K562 (cell line): ENCODE measurements around the gene VGF. TPM values are rescaled to one million over a fixed set of nuclear protein-coding genes. Genes with fewer than 3 reads are reported as not detected.

Source experiments
- ATAC-seq: fragments of 200-7000 bp; cut with Tn5 transposase; 3 replicates; pipeline ENCODE4 v1.9.1; 2020; ENCODE audit warnings: moderate library complexity
- BruUV-seq: library from RNA; stranded (reverse); fragments of 400-500 nt; replicated peaks from 2 replicates; lab custom pipeline; 2021; lab: Mats Ljungman, UMichigan
- CTCF ChIA-PET: fragments of 300-600 bp; formaldehyde crosslinking; extraction: SDS; loops from one replicate; lab custom pipeline; 2021; ENCODE audit warnings: low intra/inter-chr PET ratio; lab: Yijun Ruan, JAX
- POLR2A ChIA-PET: fragments of 300-600, 350-650 bp; sonication (Branson Sonifier 250); formaldehyde crosslinking; extraction: SDS; loops from one replicate; lab custom pipeline; 2021; ENCODE audit warnings: antibody characterized with exemption, inconsistent platforms; lab: Yijun Ruan, JAX
- DNase-seq, 4 experiments: peaks; one replicate each; pipeline versions ENCODE4 v3.0.0 to v3.0.0-alpha.2; 2011 to 2018; ENCODE audit warnings: low spot score in 3 of 4, mixed read lengths in 3 of 4; ENCODE audit errors: extremely low read depth in 1 of 4
- FAIRE-seq: peaks from 2 replicates; lab custom pipeline; 2011; peaks lifted over from hg19 to GRCh38; lab: Jason Lieb, UNC
- H2AFZ ChIP-seq: 2 replicates; pipeline ENCODE4 v1.6.0; 2011; ENCODE audit warnings: low read depth, low read length, control low read depth, inconsistent platforms
- H3K27ac ChIP-seq: fragments of 200-600 bp; 3 replicates; pipeline ENCODE4 v1.8.0; 2011; ENCODE audit warnings: low read depth, mild to moderate bottlenecking, control low read depth, inconsistent platforms, low read length, moderate library complexity, mixed read lengths; ENCODE audit errors: extremely low read depth
- H3K27me3 ChIP-seq, 2 experiments: fragments of 300-600 bp in 1 of 2; 2 replicates in 1 of 2; 3 replicates in 1 of 2; pipeline versions ENCODE4 v1.6.0 to v1.8.0; 2011; ENCODE audit warnings: inconsistent platforms in 2 of 2, low read length in 2 of 2, mild to moderate bottlenecking in 1 of 2, mixed read lengths in 1 of 2, moderate library complexity in 1 of 2; ENCODE audit not compliant: control insufficient read depth in 2 of 2, insufficient read depth in 2 of 2
- H3K36me3 ChIP-seq: fragments of 300-600 bp; 3 replicates; pipeline ENCODE4 v1.8.0; 2011; ENCODE audit warnings: mild to moderate bottlenecking, low read length, inconsistent platforms; ENCODE audit not compliant: control insufficient read depth, insufficient read depth
- H3K4me1 ChIP-seq, 2 experiments: fragments of 200-600 bp in 1 of 2; replicated peaks in 1 of 2; 2 replicates in 1 of 2; 3 replicates in 1 of 2; pipeline versions ENCODE4 v1.5.1 to v1.8.0; 2011; ENCODE audit warnings: inconsistent platforms in 2 of 2, low read length in 2 of 2, mild to moderate bottlenecking in 1 of 2, mixed read lengths in 1 of 2, moderate library complexity in 1 of 2; ENCODE audit not compliant: control insufficient read depth in 2 of 2, insufficient read depth in 2 of 2
- H3K4me2 ChIP-seq: 2 replicates; pipeline ENCODE4 v1.6.1; 2011; ENCODE audit warnings: low read length, control low read depth, inconsistent platforms, mixed read lengths; ENCODE audit not compliant: insufficient read depth
- H3K4me3 ChIP-seq: fragments of 200-600 bp; sonication (generic), shearing (Covaris generic); 2 replicates; pipeline ENCODE4 v1.5.1; 2016; ENCODE audit warnings: control low read depth, inconsistent platforms
- H3K79me2 ChIP-seq: fragments of 200-600 bp; 3 replicates; pipeline ENCODE4 v1.8.0; 2011; ENCODE audit warnings: low read length, inconsistent platforms; ENCODE audit not compliant: control insufficient read depth, insufficient read depth
- H3K9ac ChIP-seq, 2 experiments: 2 replicates each; pipeline versions ENCODE4 v1.6.0 to v1.6.1; 2011; ENCODE audit warnings: low read depth in 2 of 2, low read length in 2 of 2, control low read depth in 1 of 2, inconsistent platforms in 1 of 2, mild to moderate bottlenecking in 1 of 2, mixed read lengths in 1 of 2; ENCODE audit not compliant: insufficient read depth in 1 of 2
- H3K9me1 ChIP-seq: one replicate; pipeline ENCODE4 v1.6.0; 2011; ENCODE audit warnings: inconsistent platforms, mild to moderate bottlenecking, low read length, moderate library complexity; ENCODE audit not compliant: control insufficient read depth, insufficient read depth
- H3K9me3 ChIP-seq: replicated peaks from 2 replicates; pipeline ENCODE4 v1.5.1; 2011; ENCODE audit warnings: low read depth, low read length, inconsistent platforms; ENCODE audit not compliant: control insufficient read depth, insufficient read depth
- H4K20me1 ChIP-seq: replicated peaks from 2 replicates; pipeline ENCODE4 v1.6.1; 2011; ENCODE audit warnings: low read length, inconsistent platforms, mixed read lengths; ENCODE audit not compliant: control insufficient read depth, insufficient read depth
- ETV6 ChIP-seq, 3 experiments: fragments of 150-350 bp in 1 of 3; sonication (generic) in 1 of 3; formaldehyde crosslinking in 1 of 3; IDR thresholded peaks; 2 replicates each; pipeline versions ENCODE4 v1.6.1 to v1.8.0; 2014 to 2022; ENCODE audit warnings: borderline replicate concordance in 2 of 3, low read depth in 2 of 3, antibody characterized with exemption in 1 of 3, low read length in 1 of 3, mild to moderate bottlenecking in 1 of 3, missing genetic modification reagents in 1 of 3
- L3MBTL2 ChIP-seq: fragments of 450-650 bp; IDR thresholded peaks from 2 replicates; pipeline ENCODE4 v1.6.1; 2016; ENCODE audit warnings: mild to moderate bottlenecking, moderate library complexity
- SMAD3 ChIP-seq: fragments of 450-650 bp; formaldehyde crosslinking; conservative IDR thresholded peaks from 2 replicates; pipeline ENCODE4 v1.4.0; 2020; ENCODE audit warnings: mild to moderate bottlenecking
- ZFP36 ChIP-seq: fragments of 150-350 bp; IDR thresholded peaks from 2 replicates; pipeline ENCODE4 v1.6.1; 2018; ENCODE audit warnings: low read length, low read depth; ENCODE audit not compliant: partially characterized antibody
- WGBS: fragments of 100-300 bp; shearing (Covaris generic); methylation state at CpG from one replicate; pipeline ENCODE4 v1.1.6; 2016; ENCODE audit warnings: low coverage, mixed read lengths; ENCODE audit not compliant: insufficient coverage; ENCODE audit errors: missing lambda C conversion rate; 5-methylcytosine and 5-hydroxymethylcytosine counted together
- in situ Hi-C: fragments of 300-500 bp; cut with MboI; formaldehyde crosslinking; loops from 4 replicates; pipeline ENCODE4 v1.15.0; 2018; ENCODE audit warnings: inconsistent platforms, mixed read lengths
- intact Hi-C: fragments of 100-400 bp; cut with micrococcal nuclease; formaldehyde crosslinking; loops from 2 replicates; pipeline ENCODE4 v1.14.2; 2022
- polyA plus RNA-seq, 8 experiments: library from polyadenylated mRNA; depleted of rRNA in 4 of 8; stranded (reverse) in 5 of 8; unstranded in 3 of 8; fragments of >200 nt; fragmentation: Nextera tagmentation in 2 of 8; fragmentation: Illumina TruSeq in 1 of 8; extraction: Ambion mirVana in 2 of 8; extraction: Trizol in 1 of 8; gene quantifications; 2 replicates each; pipeline versions ENCODE4 v1.2.1 to v1.2.3, GENCODE V29; 2011 to 2014; ENCODE audit warnings: inconsistent platforms in 1 of 8, missing spikeins in 1 of 8
- total RNA-seq, 7 experiments: library from RNA; depleted of rRNA in 6 of 7; stranded (reverse); fragments of >200 nt in 6 of 7; fragmentation: Illumina TruSeq in 2 of 7; extraction: Trizol in 2 of 7; gene quantifications; 2 replicates each; pipeline versions ENCODE4 v1.2.1 to v1.2.3, GENCODE V29; 2011 to 2021; ENCODE audit warnings: low replicate concordance in 1 of 7
- TF ChIP-seq, protein P1 (sequence below): fragments of 250-450 bp; sonication (Bioruptor Pico); IDR thresholded peaks from 2 replicates; pipeline ENCODE4 v1.5.0; 2021; ENCODE audit warnings: mild to moderate bottlenecking, borderline replicate concordance
- TF ChIP-seq, protein P2 (sequence below): fragments of 450-650 bp; IDR thresholded peaks from 2 replicates; pipeline ENCODE4 v1.6.1; 2017; ENCODE audit warnings: antibody characterized with exemption, mild to moderate bottlenecking

VGF gene
- total and polyA plus RNA-seq, 9 of the 15 experiments (the other 6 are each of a cell fraction or from before 2014, with no cell fraction given) = 0.03 to 5.7 (median 0.34) TPM

DNA sequence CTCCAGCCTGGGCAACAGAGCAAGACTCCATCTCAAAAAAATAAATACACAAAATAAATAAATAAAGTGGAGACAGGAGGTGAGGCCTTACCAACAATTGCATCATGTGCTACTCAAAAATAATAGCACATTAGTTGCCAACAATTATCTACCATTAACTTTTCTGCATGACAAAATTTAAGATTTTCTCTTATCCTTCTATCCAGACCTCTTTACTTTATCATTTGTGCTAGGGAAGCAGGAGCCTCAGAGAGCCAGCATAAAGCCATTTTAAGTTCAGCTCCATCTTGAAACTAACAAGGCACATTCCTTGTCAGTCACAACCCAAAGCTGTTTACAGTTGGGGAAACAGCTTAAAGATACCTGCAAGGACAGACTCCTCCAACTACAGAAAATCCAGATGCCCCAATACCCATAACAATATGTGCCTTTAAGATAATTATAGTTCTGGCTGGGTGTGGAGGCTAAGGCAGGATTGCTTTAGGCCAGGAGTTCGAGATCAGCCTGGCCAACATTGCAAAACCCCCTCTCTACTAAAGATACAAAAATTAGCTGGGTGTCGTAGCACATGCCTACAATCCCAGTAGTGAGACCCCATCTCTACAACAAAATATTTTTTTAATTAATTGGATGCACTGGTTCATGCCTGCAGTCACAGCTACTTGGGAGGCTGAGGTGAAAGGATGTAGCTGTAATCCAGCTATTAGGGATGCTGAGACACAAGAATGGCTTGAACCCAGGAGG, 13.3 kb downstream of the VGF start (continued):
- TF ChIP-seq, protein P1, sequence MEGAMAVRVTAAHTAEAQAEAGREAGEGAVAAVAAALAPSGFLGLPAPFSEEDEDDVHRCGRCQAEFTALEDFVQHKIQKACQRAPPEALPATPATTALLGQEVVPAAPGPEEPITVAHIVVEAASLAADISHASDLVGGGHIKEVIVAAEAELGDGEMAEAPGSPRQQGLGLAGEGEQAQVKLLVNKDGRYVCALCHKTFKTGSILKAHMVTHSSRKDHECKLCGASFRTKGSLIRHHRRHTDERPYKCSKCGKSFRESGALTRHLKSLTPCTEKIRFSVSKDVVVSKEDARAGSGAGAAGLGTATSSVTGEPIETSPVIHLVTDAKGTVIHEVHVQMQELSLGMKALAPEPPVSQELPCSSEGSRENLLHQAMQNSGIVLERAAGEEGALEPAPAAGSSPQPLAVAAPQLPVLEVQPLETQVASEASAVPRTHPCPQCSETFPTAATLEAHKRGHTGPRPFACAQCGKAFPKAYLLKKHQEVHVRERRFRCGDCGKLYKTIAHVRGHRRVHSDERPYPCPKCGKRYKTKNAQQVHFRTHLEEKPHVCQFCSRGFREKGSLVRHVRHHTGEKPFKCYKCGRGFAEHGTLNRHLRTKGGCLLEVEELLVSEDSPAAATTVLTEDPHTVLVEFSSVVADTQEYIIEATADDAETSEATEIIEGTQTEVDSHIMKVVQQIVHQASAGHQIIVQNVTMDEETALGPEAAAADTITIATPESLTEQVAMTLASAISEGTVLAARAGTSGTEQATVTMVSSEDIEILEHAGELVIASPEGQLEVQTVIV = no peak
- TF ChIP-seq SMAD3 (CRISPR knock-in tag) (peak; percentile 87), ZFP36 (no peak), ETV6 (IDR thresholded peaks at IDR 0.05; ENCODE audit: borderline replicate concordance in 1 of 2, low read depth in 2 of 2, low read length in 1 of 2) (no peak), ETV6 (CRISPR knock-in tag; IDR thresholded peaks at IDR 0.05; ENCODE audit: borderline replicate concordance) (no peak), L3MBTL2 (no peak)

DNA sequence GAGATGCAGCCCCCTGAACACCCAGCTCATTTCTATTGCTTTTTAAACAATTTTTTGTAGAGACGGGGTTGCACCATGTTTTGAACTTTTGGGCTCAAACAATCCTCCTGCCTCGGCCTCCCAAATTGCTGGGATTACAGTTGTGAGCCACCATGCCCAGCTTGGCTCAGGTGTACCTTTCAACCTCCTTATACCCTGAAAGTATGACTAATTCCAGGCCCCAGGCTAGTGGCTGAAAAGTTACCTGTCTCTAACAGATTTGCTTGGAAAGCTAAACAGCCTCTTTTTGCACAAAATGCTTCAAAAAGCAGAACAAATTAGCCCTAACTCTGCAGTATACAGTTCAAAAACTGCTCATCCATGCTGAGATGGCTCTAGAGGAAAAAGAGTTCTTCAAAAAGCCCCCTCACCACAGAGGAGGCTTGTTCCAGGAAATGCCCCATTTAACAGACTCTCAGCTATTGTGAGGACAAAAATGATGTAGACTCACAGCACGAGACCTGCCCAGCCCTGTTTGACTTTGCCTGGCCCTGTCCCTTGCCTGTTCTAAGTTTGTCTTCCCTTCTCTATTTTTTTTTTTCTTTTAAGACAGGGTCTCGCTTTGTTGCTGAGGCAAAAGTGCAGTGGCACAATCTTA, 24.5 kb downstream of the VGF start:
- Histone ChIP-seq H3K36me3 (no peaks in the 10 kb centered on the region), H3K27me3 (peaks cover under 1% of the 10 kb centered on the region in 2 experiments; a peak in 4 of 5 replicates), H3K9me1 (no peaks in the 10 kb centered on the region), H3K27ac (peak overlapping the region; percentile 48; the same call in 1 of the 3 replicates), H3K79me2 (no peaks in the 10 kb centered on the region), H4K20me1 (no peaks in the 10 kb centered on the region), H3K4me3 (no peak overlapping the region), H3K9me3 (no peaks in the 10 kb centered on the region), H3K4me2 (no peak overlapping the region), H3K9ac (no peak overlapping the region), H3K4me1 (peaks cover 14 to 24% of the 10 kb centered on the region in 2 experiments), H2AFZ (peak overlapping the region; percentile 70)
- no TSS peak for BruUV-seq
- in situ Hi-C loops (no loop called here), intact Hi-C loops (no loop called here)
- POLR2A ChIA-PET = interaction anchor here (0.6 to 1.2 kb wide), 4 partner anchors 18 to 138 kb away, joined by 3 to 4 read pairs (median 4); partner anchors contain the start of gene TRIM56
- ATAC-seq (no peak), DNase-seq (no peak), FAIRE-seq (no peak)
- CTCF ChIA-PET = interaction anchor here (0.6 kb wide), 1 partner anchor 150 kb away, joined by 4 read pairs; no protein-coding TSS in a partner anchor
- WGBS = 90% methylated on average over 4 of the region's 4 CpGs
- TF ChIP-seq, protein P2, sequence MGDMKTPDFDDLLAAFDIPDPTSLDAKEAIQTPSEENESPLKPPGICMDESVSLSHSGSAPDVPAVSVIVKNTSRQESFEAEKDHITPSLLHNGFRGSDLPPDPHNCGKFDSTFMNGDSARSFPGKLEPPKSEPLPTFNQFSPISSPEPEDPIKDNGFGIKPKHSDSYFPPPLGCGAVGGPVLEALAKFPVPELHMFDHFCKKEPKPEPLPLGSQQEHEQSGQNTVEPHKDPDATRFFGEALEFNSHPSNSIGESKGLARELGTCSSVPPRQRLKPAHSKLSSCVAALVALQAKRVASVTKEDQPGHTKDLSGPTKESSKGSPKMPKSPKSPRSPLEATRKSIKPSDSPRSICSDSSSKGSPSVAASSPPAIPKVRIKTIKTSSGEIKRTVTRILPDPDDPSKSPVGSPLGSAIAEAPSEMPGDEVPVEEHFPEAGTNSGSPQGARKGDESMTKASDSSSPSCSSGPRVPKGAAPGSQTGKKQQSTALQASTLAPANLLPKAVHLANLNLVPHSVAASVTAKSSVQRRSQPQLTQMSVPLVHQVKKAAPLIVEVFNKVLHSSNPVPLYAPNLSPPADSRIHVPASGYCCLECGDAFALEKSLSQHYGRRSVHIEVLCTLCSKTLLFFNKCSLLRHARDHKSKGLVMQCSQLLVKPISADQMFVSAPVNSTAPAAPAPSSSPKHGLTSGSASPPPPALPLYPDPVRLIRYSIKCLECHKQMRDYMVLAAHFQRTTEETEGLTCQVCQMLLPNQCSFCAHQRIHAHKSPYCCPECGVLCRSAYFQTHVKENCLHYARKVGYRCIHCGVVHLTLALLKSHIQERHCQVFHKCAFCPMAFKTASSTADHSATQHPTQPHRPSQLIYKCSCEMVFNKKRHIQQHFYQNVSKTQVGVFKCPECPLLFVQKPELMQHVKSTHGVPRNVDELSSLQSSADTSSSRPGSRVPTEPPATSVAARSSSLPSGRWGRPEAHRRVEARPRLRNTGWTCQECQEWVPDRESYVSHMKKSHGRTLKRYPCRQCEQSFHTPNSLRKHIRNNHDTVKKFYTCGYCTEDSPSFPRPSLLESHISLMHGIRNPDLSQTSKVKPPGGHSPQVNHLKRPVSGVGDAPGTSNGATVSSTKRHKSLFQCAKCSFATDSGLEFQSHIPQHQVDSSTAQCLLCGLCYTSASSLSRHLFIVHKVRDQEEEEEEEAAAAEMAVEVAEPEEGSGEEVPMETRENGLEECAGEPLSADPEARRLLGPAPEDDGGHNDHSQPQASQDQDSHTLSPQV = 0 out of 2 replicates have a peak, but pooled peaks have one; percentile 11
